ENCODE data around the gene CLEC2B. TPM values are rescaled to one million over a fixed set of nuclear protein-coding genes. Genes with fewer than 3 reads are reported as not detected.
"Not testable (repeated sequence)": the region's sequence is repeated elsewhere in the genome, so short reads cannot be mapped to it uniquely, and the experiment has no call there.

The CLEC2B gene
- total RNA-seq, 1 experiment from 2014 or later = 70.8 TPM

DNA sequence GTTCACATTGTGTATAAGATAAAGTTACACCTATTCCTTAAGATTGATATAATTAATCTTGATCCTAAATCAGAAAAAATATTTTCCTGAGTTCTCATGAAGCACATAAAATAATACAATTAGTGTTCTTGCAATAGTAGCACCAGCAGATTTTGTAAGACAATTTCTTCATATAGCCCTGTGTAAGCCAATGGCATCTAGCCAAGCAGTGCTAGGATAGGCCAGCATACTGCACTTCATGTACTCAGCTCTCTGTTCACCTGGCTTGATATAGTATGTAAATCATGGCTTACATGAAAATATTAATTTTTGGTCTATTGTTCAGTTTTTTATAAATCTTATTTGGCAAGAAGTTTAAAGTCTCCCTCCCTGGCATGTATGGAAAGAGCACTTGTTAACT lies 14.0 kb upstream of the CLEC2B start:
- H3K9me3 ChIP-seq (replicated peaks) = no peaks in the 10 kb centered on the region
- no peaks in the 10 kb centered on the region for H3K27me3 ChIP-seq (replicated peaks)
- H3K27ac ChIP-seq = no peak overlapping the region
- H3K36me3 ChIP-seq = no peaks in the 10 kb centered on the region
- H3K4me3 ChIP-seq = no peak overlapping the region
- no peak for DNase-seq (ENCODE audit: low read depth in 1 of 2, low spot score in 2 of 2)
- peaks cover 18% of the 10 kb centered on the region for H3K4me1 ChIP-seq (replicated peaks)

DNA sequence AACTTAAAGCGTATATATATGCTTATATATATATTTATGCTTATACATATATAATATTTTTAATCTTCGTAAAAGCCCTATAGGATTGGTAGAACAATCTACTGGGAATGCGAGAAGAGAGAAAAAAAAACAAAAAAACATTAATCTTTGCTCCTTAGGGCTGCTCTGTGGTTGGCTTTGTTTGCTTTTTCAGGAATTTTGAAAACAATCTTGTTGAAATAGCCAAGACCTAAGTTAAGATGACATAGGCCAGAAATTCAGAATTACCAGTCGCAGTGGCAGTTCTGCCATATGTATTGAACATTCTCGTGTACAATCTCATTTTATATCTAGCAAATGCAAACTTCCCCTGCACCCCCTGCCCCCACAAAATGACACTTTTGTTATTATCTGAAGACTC lies 12.8 kb upstream of the CLEC2B start:
- no peak overlapping the region for H3K27ac ChIP-seq
- no peak for DNase-seq (ENCODE audit: low read depth in 1 of 2, low spot score in 2 of 2)
- no peaks in the 10 kb centered on the region for H3K9me3 ChIP-seq (replicated peaks)
- no peaks in the 10 kb centered on the region for H3K27me3 ChIP-seq (replicated peaks)
- H3K36me3 ChIP-seq = no peaks in the 10 kb centered on the region
- peaks cover 21% of the 10 kb centered on the region for H3K4me1 ChIP-seq (replicated peaks)
- no peak overlapping the region for H3K4me3 ChIP-seq

DNA sequence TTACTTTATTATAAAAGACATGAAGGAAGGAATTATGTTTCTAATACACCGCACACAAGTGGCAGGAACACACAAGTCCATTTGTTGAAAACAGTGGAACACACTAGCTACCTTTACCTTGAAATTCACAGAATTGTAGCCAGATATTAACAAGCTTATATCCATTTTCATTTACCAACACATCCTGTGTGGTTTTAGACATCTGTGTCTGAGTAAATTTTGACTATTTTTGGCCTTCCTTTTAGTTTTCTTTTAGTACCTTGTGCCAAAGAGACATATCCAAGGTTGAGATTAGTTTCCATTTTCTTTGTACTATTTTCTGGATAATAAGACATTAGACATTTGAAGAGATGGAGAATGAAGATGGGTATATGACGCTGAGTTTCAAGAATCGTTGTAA lies 12.1 kb upstream of the CLEC2B start, which contains the start of gene KLRF2:
TSS of gene KLRF2 (plus strand) at position 244 of the 400 bp plus-strand sequence. CDS start at position 351, 107 bp downstream.
- Histone ChIP-seq H3K27ac (no peak within 1 kb of the TSS), H3K27me3 (replicated peaks) (no peaks in the 10 kb centered on the region), H3K9me3 (replicated peaks) (no peaks in the 10 kb centered on the region), H3K4me1 (replicated peaks) (peaks cover 28% of the 10 kb centered on the region), H3K36me3 (no peaks in the 10 kb centered on the region), H3K4me3 (no peak within 1 kb of the TSS)
- DNase-seq (ENCODE audit: low read depth in 1 of 2, low spot score in 2 of 2) = no peak

DNA sequence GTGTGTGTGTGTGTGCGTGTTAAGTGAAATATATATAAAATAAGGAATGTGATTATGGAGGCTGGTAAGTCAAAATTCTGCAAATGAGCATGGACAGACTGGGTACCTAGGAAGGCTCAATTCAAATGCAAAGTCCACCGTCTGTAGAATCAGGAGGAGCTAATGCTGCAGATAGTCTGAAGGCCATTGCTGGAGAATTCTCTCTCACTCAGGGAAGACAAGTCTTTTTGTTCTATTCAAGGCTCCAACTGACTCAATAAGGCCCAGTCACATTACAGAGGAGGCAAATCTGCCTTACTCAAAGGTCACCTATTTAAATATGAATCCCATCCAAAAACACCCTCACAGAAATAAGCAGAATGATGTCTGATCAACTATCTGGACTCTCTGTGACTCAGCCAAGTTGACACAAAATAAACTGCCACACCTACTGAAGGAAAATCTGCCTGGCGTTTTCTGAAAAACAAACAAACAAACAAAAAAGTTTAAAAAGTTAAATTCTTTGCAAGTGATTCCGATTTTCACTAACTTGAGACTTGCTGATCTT lies 11.5 kb upstream of the CLEC2B start:
- Histone ChIP-seq H3K4me3 (no peak overlapping the region), H3K27me3 (replicated peaks) (no peaks in the 10 kb centered on the region), H3K27ac (no peak overlapping the region), H3K9me3 (replicated peaks) (no peaks in the 10 kb centered on the region), H3K4me1 (replicated peaks) (peaks cover 29% of the 10 kb centered on the region), H3K36me3 (no peaks in the 10 kb centered on the region)
- no peak for DNase-seq (ENCODE audit: low read depth in 1 of 2, low spot score in 2 of 2)

DNA sequence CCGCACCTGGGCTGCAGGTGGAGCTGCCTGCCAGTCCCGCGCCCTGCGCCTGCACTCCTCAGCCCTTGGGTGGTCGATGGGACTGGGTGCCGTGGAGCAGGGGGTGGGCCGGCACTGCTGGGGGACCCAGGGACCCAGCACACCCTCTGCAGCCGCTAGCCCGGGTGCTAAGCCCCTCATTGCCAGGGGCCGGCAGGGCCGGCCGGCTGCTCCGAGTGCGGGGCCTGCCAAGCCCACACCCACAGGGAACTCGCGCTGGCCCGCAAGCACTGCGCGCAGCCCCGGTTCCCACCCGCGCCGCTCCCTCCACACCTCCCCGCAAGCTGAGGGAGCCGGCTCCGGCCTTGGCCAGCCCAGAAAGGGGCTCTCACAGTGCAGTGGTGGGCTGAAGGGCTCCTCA lies 7.0 kb upstream of the CLEC2B start:
- DNase-seq (ENCODE audit: low read depth in 1 of 2, low spot score in 2 of 2); H3K27me3 ChIP-seq (replicated peaks); H3K36me3 ChIP-seq; H3K9me3 ChIP-seq (replicated peaks); H3K4me3 ChIP-seq: not testable (repeated sequence)
- Histone ChIP-seq H3K27ac (peak overlapping the region; percentile 41), H3K4me1 (replicated peaks) (peaks cover 23% of the 10 kb centered on the region)

DNA sequence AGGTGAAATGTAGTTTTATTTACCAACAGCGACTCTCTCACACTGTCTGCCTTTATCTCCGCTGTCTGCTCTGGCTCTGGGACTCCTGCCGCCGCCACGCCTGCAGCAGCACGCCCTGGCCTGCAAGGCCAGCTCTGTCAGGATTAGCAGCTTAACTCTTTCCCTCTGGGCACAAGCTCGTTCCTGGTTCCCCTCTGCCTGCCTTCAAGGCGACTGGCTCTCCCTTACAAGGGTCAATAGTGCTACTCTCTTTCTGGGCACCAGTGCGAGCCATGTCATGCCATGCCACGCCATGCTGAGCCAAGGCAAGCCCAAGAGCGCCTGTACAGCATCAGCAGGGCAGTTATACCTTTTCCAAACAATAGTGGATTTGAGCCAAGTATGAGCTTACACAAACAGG lies 3.6 kb upstream of the CLEC2B start:
- H3K4me3 ChIP-seq = no peak overlapping the region
- no peak overlapping the region for H3K27ac ChIP-seq
- H3K27me3 ChIP-seq (replicated peaks) = no peaks in the 10 kb centered on the region
- H3K9me3 ChIP-seq (replicated peaks) = no peaks in the 10 kb centered on the region
- H3K36me3 ChIP-seq = no peaks in the 10 kb centered on the region
- DNase-seq (ENCODE audit: low read depth in 1 of 2, low spot score in 2 of 2) = no peak
- peaks cover 16% of the 10 kb centered on the region for H3K4me1 ChIP-seq (replicated peaks)

DNA sequence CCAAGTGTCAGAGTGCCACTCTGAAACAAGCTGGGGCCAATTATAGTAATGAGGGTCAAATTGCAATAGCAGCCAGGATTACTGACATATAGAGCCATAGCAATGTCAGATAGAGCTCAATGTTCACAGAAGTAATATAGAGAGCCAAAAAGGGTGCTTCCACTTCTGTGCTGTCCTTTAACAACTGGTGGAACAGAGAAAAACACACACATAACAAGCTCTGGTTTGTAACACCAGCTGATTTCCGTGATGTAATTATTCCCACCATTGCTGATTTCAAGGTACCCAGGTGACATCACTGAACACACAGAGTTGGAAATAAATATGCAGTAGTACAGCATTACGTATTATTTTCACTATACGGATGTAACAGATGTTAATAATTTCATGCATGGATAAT lies 3.0 kb upstream of the CLEC2B start:
- DNase-seq (ENCODE audit: low read depth in 1 of 2, low spot score in 2 of 2) = no peak
- no peaks in the 10 kb centered on the region for H3K9me3 ChIP-seq (replicated peaks)
- no peak overlapping the region for H3K27ac ChIP-seq
- no peaks in the 10 kb centered on the region for H3K36me3 ChIP-seq
- H3K27me3 ChIP-seq (replicated peaks) = no peaks in the 10 kb centered on the region
- no peak overlapping the region for H3K4me3 ChIP-seq
- peaks cover 14% of the 10 kb centered on the region for H3K4me1 ChIP-seq (replicated peaks)

DNA sequence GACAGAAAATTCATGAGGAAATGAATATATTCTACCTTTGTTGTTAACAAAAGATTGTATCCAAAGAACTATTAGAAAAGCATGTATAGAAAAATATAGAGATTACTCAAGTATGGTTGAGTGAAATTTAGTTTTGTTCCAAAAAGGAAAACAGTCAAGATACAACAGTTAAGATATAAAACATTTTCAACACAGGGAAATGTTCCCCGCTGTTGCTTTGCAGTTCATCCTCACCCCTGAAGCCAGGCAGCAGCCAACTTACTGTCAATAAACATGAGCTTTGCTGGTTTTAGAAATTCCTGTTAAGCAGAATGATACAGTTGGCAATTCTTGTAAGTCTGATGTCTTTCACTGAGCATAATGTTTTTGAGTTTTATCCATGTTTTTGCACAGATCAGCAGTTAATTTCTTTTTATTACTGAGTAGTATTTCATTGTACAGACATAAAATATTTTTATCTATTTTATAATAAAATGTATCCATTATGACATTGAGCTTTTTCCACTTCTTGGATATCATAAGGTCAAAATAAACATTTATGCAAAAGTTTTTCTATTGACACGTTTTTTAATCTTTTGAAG lies 1.2 kb upstream of the CLEC2B start:
- Histone ChIP-seq H3K9me3 (replicated peaks) (no peaks in the 10 kb centered on the region), H3K27ac (peak overlapping the region; percentile 90), H3K27me3 (replicated peaks) (no peaks in the 10 kb centered on the region), H3K36me3 (no peaks in the 10 kb centered on the region), H3K4me3 (peak overlapping the region; percentile 40), H3K4me1 (replicated peaks) (0 out of 2 replicates have a peak, but pooled peaks cover 4% of the 10 kb centered on the region)
- peak in 1 of 2 experiments; percentile 52 for DNase-seq (ENCODE audit: low read depth in 1 of 2, low spot score in 2 of 2)

DNA sequence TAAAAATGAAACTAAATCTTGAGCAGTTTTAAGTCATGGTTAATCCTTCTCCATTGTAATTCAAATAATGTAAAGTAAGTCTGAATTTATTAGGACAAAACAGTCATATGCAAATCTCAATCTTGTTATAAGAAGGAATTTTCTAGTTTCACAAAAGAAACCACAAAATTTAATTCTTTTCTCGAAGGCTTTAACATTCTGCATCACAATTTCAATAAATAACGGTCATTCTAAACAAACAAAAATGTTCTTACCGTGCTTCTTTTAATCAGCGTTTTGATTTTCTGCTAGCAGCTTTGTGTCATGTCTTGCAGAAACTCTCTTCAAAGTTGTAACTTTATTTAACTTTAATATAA lies 225 bp downstream of the CLEC2B start:
- H3K4me3 ChIP-seq = peak overlapping the region; percentile 40
- DNase-seq (ENCODE audit: low read depth in 1 of 2, low spot score in 2 of 2) = no peak
- H3K4me1 ChIP-seq (replicated peaks) = 0 out of 2 replicates have a peak, but pooled peaks cover 4% of the 10 kb centered on the region
- no peaks in the 10 kb centered on the region for H3K27me3 ChIP-seq (replicated peaks)
- H3K9me3 ChIP-seq (replicated peaks) = no peaks in the 10 kb centered on the region
- H3K36me3 ChIP-seq = no peaks in the 10 kb centered on the region
- H3K27ac ChIP-seq = peak overlapping the region; percentile 90

DNA sequence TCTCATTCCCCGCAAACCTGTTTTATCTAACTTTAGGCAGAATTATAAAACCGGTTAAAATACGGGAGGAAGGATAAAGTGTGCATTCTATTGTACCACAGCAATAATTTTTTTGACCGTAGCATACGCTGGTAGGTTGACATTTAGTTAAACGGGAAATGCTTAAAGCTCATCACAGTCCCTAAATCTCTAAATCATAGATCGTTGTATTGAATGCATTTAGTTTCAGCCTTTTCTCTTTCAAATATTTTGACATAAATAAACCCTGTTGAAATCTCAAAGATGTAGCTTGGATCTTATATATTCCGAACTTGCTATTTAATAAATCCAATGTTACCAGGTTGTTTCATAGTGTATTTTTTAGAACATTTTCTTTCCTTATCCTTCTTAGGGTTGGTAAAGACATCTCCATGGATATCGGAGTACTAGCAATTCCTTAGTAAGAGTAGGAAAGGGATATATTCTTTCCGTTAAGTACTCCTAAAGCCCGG lies 798 bp downstream of the CLEC2B start:
- Histone ChIP-seq H3K27me3 (replicated peaks) (no peaks in the 10 kb centered on the region), H3K4me3 (peak overlapping the region; percentile 40), H3K9me3 (replicated peaks) (no peaks in the 10 kb centered on the region), H3K4me1 (replicated peaks) (0 out of 2 replicates have a peak, but pooled peaks cover 4% of the 10 kb centered on the region), H3K27ac (peak overlapping the region; percentile 90), H3K36me3 (no peaks in the 10 kb centered on the region)
- DNase-seq (ENCODE audit: low read depth in 1 of 2, low spot score in 2 of 2) = peak in 1 of 2 experiments; percentile 60

DNA sequence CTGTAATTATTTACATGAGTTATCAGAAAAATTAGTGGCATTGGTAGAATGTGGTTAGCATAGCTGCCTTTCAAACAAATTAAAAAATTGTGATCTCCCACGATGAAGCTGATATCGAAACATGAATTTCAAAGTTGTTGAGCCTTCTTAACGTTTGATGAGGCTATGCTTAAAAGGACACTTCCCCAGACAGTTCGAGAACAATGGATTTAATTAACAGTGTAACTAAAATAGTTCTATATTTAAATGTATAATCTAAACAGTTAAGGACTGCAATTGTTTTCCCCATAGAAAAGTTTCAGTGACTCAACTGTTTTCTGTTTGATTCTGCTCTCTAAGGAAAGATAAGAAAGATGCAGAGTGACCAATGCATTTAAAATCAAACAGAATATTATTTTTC lies 1.6 kb downstream of the CLEC2B start:
- Histone ChIP-seq H3K36me3 (peaks cover 6% of the 10 kb centered on the region; the same call in 1 of the 2 replicates), H3K27ac (peak overlapping the region; percentile 90), H3K4me3 (peak overlapping the region; percentile 40), H3K27me3 (replicated peaks) (no peaks in the 10 kb centered on the region), H3K9me3 (replicated peaks) (no peaks in the 10 kb centered on the region), H3K4me1 (replicated peaks) (0 out of 2 replicates have a peak, but pooled peaks cover 4% of the 10 kb centered on the region)
- peak in 1 of 2 experiments; percentile 63 for DNase-seq (ENCODE audit: low read depth in 1 of 2, low spot score in 2 of 2)

DNA sequence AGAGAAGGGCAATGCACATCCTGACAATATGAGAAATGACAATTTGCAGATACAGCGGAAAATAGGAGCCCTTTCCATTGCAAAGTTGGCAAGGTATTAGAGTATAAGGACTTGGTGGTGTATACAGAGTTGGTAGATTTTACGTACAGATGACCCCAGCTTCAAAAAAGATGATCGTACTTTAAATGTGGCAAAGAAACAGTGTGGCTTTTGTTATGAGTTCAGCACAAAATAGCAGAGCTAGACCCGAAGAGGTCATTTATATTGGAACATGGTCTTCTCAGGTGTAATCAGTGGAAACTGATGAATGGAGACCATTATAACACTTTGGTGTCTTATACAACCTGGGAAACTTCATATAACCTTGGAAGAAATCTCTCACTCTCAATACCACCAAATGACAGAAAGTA lies 2.3 kb downstream of the CLEC2B start:
- Histone ChIP-seq H3K27me3 (replicated peaks) (no peaks in the 10 kb centered on the region), H3K4me3 (peak overlapping the region; percentile 40), H3K36me3 (peaks cover 6% of the 10 kb centered on the region; the same call in 1 of the 2 replicates), H3K27ac (peak overlapping the region; percentile 90), H3K4me1 (replicated peaks) (0 out of 2 replicates have a peak, but pooled peaks cover 4% of the 10 kb centered on the region), H3K9me3 (replicated peaks) (no peaks in the 10 kb centered on the region)
- DNase-seq (ENCODE audit: low read depth in 1 of 2, low spot score in 2 of 2) = peak in 1 of 2 experiments; percentile 53

DNA sequence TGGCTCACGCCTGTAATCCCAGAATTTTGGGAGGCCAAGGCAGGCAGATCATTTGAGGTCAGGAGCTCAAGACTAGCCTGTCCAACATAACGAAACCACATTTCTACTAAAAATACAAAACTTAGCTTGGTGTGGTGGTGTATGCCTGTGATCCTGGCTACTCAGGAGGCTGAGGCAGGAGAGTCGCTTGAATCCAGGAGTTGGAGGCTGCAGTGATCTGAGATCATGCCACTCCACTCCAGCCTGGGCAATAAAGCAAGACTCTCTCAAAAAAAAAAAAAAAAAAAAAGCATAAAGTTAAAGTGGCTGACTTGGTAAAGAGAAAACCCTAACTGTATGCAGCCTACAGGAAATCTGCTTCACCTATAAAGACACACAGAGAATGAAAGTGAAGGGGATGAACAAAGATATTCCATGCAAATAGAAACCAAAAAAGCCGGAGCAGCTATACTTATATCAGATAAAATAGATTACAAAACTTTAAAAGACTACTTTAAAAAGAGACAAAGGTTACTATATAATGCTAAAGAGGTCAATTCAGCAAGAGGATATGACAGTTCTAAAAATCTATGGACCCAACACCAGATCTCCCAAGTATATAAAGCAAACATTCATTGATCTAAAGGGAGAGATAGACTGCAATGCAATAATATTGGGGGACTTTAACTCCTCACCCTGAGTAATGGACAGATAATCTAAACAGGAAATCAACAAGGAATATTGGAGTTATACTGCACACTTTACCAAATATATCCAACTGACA lies 4.1 kb downstream of the CLEC2B start:
- no peaks in the 10 kb centered on the region for H3K27me3 ChIP-seq (replicated peaks)
- peak overlapping the region; percentile 13 for H3K4me3 ChIP-seq
- peak in 1 of 2 experiments; percentile 38 for DNase-seq (ENCODE audit: low read depth in 1 of 2, low spot score in 2 of 2)
- no peaks in the 10 kb centered on the region for H3K9me3 ChIP-seq (replicated peaks)
- H3K27ac ChIP-seq = peak overlapping the region; percentile 90
- peaks cover 6% of the 10 kb centered on the region; the same call in 1 of the 2 replicates for H3K36me3 ChIP-seq
- H3K4me1 ChIP-seq (replicated peaks) = no peaks in the 10 kb centered on the region

DNA sequence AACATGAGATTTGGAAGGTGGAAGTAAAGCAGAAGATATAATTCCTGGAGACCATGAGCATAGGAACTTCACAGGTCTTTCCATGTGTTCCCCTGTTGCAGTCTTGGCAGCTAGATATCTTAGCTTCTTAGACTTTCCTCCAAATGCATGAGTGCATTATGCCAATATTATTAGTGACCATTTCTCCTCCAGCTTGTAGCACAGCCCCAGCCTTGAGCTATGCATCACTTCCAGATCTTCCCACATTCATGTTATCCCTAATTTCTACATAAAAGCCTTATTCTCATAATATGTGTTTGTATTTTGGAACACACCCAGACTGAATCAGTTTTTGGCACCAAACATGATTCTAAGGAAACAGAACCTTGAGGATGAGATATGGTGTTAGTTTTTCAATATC lies 11.0 kb downstream of the CLEC2B start:
- no peaks in the 10 kb centered on the region for H3K9me3 ChIP-seq (replicated peaks)
- H3K4me3 ChIP-seq = no peak overlapping the region
- no peaks in the 10 kb centered on the region for H3K27me3 ChIP-seq (replicated peaks)
- H3K4me1 ChIP-seq (replicated peaks) = no peaks in the 10 kb centered on the region
- DNase-seq (ENCODE audit: low read depth in 1 of 2, low spot score in 2 of 2) = no peak
- no peak overlapping the region for H3K27ac ChIP-seq
- H3K36me3 ChIP-seq = peaks cover 61% of the 10 kb centered on the region

All from SJSA1 (cell line).